IPS DF 6.9 (cell line): ENCODE measurements around the gene RINT1.
A peak's percentile ranks its signal among the peaks of the same experiment; 100 is the strongest.

Source experiments
- DNase-seq: peaks from one replicate; pipeline ENCODE4 v3.0.0-alpha.2; 2013; ENCODE audit warnings: low read depth, low spot score
- H3K27ac ChIP-seq: one replicate; pipeline ENCODE4 v1.5.1; 2013; ENCODE audit warnings: low read length, control low read depth
- H3K27me3 ChIP-seq: 2 replicates; pipeline ENCODE4 v1.6.1; 2013; ENCODE audit warnings: mild to moderate bottlenecking, low read length; ENCODE audit not compliant: control insufficient read depth, insufficient read depth
- H3K36me3 ChIP-seq: 2 replicates; pipeline ENCODE4 v1.6.1; 2013; ENCODE audit warnings: low read length; ENCODE audit not compliant: control insufficient read depth, insufficient read depth
- H3K4me1 ChIP-seq: 2 replicates; pipeline ENCODE4 v1.6.1; 2013; ENCODE audit warnings: low read length; ENCODE audit not compliant: control insufficient read depth, insufficient read depth
- H3K4me3 ChIP-seq: 2 replicates; pipeline ENCODE4 v1.5.1; 2013; ENCODE audit warnings: mild to moderate bottlenecking, low read length
- H3K9me3 ChIP-seq: 2 replicates; pipeline ENCODE4 v1.6.1; 2013; ENCODE audit warnings: low read length, inconsistent platforms; ENCODE audit not compliant: control insufficient read depth, insufficient read depth
- WGBS: extraction: QIAGEN DNeasy Blood & Tissue Kit; methylation state at CpG from one replicate; pipeline ENCODE4 v1.1.7; 2013; ENCODE audit warnings: mixed read lengths, missing lambda C conversion rate; ENCODE audit not compliant: insufficient read length, insufficient coverage; 5-methylcytosine and 5-hydroxymethylcytosine counted together

The RINT1 gene

DNA sequence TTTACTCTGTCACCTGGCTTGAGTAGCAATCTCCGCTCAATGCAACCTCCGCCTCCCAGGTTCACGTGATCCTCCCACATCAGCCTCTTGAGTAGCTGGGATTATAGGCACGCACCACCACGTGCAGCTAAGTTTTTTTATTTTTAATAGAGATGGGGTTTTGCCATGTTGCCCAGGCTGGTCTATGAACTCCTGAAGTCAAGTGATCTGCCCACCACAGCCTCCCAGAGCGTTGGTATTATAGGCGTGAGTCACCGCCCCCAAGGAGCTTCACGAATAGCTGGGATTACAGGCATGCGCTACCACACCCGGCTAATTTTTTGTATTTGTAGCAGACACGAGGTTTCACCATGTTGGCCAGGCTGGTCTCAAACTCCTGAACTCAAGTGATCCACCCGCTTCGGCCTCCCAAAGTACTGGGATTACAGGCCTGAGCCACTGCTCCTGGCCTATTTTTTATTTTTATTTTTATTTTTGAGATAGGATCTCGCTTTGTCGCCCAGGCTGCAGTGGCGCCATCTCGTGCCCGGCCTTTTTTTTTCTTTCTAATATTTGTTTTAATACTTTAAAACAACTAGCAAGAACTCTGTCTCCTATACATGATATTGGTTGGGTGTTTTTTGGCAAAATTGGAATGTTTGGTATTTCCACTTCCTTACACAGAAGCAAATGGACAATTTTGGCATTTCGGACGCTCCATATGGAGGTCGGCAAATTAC, 48.2 kb downstream of the RINT1 start:
- H3K36me3 ChIP-seq: no peaks in the 10 kb centered on the region
- H3K4me3 ChIP-seq: no peak overlapping the region
- no peaks in the 10 kb centered on the region for H3K9me3 ChIP-seq
- H3K27me3 ChIP-seq: no peaks in the 10 kb centered on the region
- H3K4me1 ChIP-seq: no peaks in the 10 kb centered on the region
- DNase-seq: no peak
- no CpG with 5 or more reads among the region's 22 CpGs for WGBS
- H3K27ac ChIP-seq: no peak overlapping the region

DNA sequence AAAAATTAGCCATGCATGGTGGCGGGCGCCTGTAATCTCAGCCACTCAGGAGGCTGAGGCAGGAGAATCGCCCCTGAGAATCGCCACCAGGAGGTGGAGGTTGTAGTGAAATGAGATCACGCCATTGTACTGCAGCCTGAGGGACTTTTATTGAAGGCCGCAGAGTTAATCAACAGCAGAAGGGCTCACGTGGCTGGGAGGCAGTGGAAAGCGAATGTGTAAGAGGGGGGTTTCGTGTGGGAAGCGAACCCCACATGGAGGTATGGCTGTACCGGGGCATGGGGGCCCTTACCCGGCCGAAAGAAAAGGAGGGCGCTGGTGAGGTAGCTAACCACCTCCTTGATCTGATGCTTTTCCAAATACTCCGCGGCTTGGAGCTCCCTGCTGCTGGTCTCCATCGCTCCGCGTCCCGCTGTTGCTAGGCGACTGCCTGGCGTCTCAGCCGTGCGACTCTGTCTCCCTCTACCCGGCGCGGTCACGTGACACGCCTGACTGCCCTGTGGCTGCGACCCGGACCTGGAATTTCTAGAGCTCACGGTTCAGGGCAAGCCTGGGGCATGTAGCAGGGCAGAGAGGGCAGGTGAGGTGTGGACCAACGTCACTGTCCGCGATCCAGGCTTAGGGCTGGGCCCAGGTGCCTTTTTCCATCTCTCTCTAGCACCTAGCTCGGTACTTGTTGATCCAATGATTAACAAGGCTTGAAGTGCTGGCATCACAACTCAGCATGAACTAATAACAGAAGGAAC, 49.2 kb downstream of the RINT1 start, which contains the start of gene EFCAB10:
Gene EFCAB10, minus strand, starts transcription at position 428 of the 746 bp plus-strand sequence. Its CDS starts 30 bp downstream, at position 398.
- Histone ChIP-seq H3K4me1 (no peaks in the 10 kb centered on the region), H3K4me3 (peak within 1 kb of the TSS; percentile 38; the same call in 1 of the 2 replicates), H3K27ac (no peak within 1 kb of the TSS), H3K27me3 (no peaks in the 10 kb centered on the region), H3K9me3 (no peaks in the 10 kb centered on the region), H3K36me3 (no peaks in the 10 kb centered on the region)
- no CpG with 5 or more reads among the region's 36 CpGs for WGBS
- peak; percentile 97 for DNase-seq

DNA sequence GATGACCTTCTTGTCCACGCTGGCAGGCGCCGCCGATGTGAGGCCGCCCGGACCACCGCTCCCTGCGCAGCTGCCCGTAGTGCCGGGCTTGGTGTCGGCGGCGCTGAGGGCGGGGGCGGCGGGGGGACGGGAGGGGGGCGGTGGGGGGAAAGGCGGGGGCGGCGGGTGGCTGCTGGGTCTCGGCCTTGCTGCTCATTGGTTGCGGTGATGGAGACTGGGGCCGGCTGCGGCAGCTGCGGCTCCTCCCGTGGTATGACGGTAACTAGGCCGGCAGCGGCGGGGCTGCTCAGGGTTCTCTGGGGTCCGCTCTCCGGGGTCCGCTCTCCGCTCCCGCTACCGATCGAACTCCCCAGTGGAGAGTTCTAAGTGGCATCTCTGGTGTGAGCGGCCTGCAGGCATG, 51.1 kb downstream of the RINT1 start:
- Histone ChIP-seq H3K9me3 (no peaks in the 10 kb centered on the region), H3K4me1 (no peaks in the 10 kb centered on the region), H3K27me3 (no peaks in the 10 kb centered on the region), H3K4me3 (no peak overlapping the region), H3K36me3 (no peaks in the 10 kb centered on the region), H3K27ac (no peak overlapping the region)
- WGBS: no CpG with 5 or more reads among the region's 39 CpGs
- no peak for DNase-seq

DNA sequence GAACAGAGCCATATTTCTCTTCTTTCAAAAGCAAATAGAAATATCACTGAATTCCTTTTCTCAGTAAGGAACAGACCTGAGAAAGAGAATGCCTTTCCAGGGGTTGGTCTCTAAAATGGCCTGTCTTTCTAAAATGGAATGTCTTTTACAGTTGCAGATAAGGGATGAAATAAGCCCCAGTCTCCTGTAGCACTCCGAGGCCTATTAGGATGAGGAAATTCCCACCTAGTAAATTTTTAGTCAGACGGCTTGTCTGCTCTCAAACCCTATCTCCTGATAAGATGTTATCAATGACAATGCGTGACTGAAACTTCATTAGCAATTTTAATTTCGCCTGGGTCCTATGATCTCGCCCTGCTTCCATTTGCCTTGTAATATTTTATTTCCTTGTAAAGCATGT, 52.2 kb downstream of the RINT1 start:
- Histone ChIP-seq H3K36me3 (no peaks in the 10 kb centered on the region), H3K27ac (no peak overlapping the region), H3K9me3 (no peaks in the 10 kb centered on the region), H3K27me3 (no peaks in the 10 kb centered on the region), H3K4me3 (no peak overlapping the region), H3K4me1 (no peaks in the 10 kb centered on the region)
- WGBS: no CpG with 5 or more reads among the region's 5 CpGs
- no peak for DNase-seq

DNA sequence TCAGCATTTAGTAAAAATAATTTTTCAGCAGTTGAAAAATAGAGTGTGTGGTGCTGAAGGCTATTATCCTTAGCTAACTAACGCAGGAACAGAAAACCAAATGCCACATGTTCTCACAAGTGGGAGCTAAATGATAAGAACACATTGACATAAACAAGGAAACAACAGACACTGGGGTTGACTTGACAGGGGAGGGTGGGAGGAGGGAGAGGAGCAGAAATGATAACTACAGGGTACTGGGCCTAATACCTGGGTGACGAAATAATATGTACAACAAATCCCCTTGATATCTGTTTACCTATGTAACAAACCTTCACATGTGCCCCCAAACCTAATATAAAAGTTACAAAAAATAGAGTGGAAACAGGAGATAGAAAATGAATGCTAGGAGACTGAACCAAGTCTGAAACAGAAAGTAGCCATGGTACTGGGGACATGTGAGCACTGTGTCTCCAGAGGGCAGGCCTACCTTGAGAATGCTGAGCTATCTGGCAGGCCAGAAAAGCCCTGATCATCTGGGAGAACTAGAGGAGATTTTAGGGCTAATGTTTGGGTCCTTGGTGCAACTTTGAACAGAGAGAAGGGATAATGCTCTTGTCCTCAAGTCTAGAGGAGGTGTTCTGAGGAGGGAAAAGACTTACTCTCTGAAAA, 54.0 kb downstream of the RINT1 start:
- Histone ChIP-seq H3K4me3 (no peak overlapping the region), H3K27ac (no peak overlapping the region), H3K9me3 (no peaks in the 10 kb centered on the region), H3K4me1 (no peaks in the 10 kb centered on the region), H3K27me3 (no peaks in the 10 kb centered on the region), H3K36me3 (no peaks in the 10 kb centered on the region)
- DNase-seq: no peak
- WGBS: no CpG with 5 or more reads among the region's 2 CpGs

DNA sequence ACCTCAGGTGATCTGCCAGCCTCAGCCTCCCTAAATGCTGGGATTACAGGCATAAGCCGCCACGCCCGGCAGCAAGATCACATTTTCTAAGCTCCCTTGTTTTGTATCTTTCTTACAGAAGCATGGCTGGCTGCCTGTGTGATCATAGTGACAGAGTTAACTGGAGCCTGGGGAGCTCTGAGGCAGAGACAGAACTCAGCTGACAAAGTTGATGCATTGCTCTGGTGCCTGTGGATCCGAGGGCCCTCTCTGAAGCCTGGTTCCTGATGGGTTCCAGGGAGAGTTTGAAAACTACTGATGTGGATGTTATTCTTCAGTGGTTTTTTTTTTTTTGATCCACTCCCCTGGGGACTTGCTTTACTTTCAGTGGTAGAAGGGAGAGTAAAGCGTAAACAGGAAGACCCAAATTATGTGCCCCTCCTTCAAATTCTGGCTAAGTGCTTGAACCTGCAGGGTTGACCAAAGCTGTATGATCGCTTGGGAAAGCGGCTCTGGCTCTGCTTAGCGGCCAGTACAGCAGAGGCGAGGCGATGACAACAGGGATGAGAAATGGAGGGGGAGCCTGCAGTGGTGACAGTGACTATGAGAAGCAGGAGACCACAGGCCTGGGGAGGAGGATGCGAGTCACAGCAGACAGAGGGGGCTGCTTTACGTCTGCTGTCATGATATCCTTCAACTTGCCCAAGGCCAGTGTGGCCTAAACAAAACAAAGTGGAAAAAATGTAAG, 56.1 kb downstream of the RINT1 start:
- Histone ChIP-seq H3K27ac (no peak overlapping the region), H3K9me3 (no peaks in the 10 kb centered on the region), H3K27me3 (no peaks in the 10 kb centered on the region), H3K36me3 (no peaks in the 10 kb centered on the region), H3K4me1 (no peaks in the 10 kb centered on the region), H3K4me3 (no peak overlapping the region)
- no peak for DNase-seq
- WGBS: no CpG with 5 or more reads among the region's 12 CpGs

DNA sequence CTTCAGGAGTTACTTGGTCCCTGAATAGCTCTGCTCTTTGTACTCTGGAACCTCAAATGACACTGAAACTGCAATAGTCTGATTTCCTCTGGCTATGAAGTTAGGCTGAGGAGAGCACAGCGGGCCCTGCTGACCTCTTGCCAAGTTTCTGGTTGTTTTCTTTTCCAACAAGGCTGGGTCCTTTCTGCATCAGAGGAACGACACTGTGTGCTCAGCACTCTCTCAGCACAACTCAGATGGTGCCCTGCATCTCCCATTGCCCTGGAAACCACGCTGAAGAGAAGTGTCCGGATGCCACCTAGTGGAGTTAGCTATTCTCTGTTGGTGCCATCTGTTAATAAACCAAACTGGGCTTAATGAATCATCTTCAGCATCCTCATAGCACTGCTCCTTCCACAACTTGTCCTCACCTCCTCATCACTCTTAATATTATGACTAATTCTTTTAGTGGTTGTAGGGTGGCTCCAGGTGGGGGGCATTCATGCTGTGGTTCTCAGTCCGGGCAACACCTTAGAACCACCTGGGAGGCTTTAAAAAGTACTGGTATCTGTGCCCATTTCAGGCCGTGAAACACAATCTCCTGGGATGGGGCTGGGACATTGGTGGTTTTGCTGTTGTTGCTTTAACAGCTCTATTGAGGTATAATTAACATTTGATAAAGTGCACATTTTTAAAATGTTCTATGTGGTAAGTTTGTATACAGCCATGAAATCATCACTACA, 57.5 kb downstream of the RINT1 start:
- Histone ChIP-seq H3K36me3 (no peaks in the 10 kb centered on the region), H3K27me3 (no peaks in the 10 kb centered on the region), H3K27ac (no peak overlapping the region), H3K9me3 (no peaks in the 10 kb centered on the region), H3K4me3 (no peak overlapping the region), H3K4me1 (no peaks in the 10 kb centered on the region)
- no CpG with 5 or more reads among the region's 6 CpGs for WGBS
- peak; percentile 55 for DNase-seq

DNA sequence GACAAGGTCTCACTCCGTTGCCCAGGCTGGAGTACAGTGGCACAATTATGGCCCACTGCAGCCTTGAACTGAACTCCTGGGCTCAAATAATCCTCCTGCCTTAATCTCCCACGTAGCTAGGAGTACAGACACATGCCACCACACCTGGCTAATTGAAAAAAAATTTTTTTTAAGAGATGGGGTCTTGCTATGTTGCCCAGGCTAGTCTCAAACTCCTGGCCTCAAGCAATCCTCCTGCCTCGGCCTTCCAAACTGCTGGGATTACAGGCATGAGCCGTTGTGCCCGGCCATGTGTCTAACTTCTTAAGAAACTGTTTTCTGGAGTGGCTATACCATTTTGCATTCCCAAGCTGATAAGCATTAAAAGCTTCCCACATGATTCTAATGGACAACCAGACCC, 58.8 kb downstream of the RINT1 start:
- H3K36me3 ChIP-seq: no peaks in the 10 kb centered on the region
- H3K27me3 ChIP-seq: no peaks in the 10 kb centered on the region
- H3K9me3 ChIP-seq: no peaks in the 10 kb centered on the region
- no peak overlapping the region for H3K27ac ChIP-seq
- H3K4me1 ChIP-seq: no peaks in the 10 kb centered on the region
- WGBS: no CpG with 5 or more reads among the region's 5 CpGs
- H3K4me3 ChIP-seq: no peak overlapping the region
- DNase-seq: no peak

DNA sequence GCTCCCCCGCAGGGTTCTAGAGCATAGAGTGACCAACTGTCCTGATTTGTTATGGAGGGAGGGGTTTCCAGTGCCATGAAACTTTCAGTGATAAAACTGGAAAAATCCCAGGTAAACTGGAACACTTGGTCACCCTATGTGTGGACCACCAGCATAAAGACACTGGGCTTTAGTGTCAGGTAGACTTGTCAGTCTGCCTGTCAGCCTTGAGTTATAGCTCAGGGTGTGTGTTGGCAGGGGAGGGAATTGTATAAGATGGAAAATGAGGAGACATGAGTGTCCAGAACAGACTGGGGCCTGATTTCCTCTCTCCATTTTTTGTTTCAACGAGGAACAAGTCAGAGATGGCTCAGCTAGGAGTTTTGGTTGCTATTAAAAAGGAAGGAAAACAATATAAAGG, 59.5 kb downstream of the RINT1 start:
- no CpG with 5 or more reads among the region's 2 CpGs for WGBS
- Histone ChIP-seq H3K4me1 (no peaks in the 10 kb centered on the region), H3K36me3 (no peaks in the 10 kb centered on the region), H3K4me3 (no peak overlapping the region), H3K27me3 (no peaks in the 10 kb centered on the region), H3K27ac (no peak overlapping the region), H3K9me3 (no peaks in the 10 kb centered on the region)
- DNase-seq: no peak
